Measurements from ENCODE around the gene SPTAN1.

SPTAN1 gene

DNA sequence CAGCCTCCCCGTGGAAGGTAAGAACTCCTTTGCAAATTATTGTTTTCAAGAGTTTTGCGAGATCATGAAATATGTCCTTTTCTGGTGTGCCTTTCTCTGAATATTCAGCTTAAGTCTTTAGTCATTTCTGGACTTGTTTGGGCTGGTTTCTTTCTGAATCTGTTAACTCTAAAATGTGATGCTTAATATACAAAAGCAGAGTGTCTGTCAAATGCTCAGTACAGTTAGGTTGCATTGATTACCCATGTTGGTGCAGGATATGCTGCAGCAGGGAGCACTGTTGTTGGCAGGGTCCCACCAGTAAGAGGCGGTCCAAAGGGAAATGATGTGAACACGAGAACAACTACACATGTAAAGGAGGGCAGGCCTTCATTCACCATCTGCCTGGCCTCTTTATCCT, 47.7 kb downstream of the SPTAN1 start:
- no peak for DNase-seq (ENCODE audit: low spot score)

DNA sequence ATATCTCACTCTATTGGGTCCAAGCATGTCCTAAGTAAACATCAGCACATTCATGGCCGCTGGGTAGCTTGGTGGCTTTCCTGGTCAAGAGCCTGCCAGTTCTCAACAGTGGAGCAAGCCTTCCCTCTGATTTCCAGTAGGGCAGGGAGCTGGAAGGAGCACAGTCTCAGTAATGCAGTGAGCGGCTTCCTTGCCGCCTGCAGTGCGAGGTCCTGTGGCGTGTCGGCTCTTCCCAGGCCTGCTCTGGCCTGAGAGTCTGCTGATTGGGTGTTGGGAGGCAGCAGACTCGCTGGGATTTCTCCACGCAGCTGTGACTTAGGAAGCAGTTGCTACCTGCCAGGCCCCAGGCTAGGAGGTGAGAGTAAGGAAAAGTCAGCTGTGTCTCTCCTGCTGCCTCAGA, 51.3 kb downstream of the SPTAN1 start:
- DNase-seq (ENCODE audit: low spot score): no peak

DNA sequence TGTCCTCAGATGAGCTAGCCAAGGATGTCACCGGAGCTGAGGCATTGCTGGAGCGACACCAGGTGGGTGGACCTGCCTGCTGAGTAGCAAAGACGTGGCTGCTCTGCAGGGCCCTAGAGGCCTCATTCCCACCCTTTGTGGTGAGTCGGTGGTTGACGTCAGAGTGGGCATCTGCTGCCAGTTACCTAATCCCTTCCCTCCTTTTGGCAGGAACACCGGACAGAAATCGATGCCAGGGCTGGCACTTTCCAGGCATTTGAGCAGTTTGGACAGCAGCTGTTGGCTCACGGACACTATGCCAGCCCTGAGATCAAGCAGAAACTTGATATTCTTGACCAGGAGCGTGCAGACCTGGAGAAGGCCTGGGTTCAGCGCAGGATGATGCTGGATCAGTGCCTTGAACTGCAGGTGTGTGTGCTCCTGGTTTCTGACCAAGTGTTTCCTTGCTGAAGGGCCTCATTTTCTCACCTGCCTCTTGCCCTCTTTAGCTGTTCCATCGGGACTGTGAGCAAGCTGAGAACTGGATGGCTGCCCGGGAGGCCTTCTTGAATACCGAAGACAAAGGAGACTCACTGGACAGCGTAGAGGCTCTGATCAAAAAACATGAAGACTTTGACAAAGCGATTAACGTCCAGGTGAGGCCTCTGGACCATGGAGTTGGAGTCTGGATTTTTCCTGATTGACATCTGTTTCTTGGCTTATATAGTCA, 55.4 kb downstream of the SPTAN1 start:
- DNase-seq (ENCODE audit: low spot score): no peak

- DNase-seq (ENCODE audit: low spot score): no peak
These were observed 58.5 kb downstream of the SPTAN1 start for GRCh38 chr9:128610897-128611296.

DNA sequence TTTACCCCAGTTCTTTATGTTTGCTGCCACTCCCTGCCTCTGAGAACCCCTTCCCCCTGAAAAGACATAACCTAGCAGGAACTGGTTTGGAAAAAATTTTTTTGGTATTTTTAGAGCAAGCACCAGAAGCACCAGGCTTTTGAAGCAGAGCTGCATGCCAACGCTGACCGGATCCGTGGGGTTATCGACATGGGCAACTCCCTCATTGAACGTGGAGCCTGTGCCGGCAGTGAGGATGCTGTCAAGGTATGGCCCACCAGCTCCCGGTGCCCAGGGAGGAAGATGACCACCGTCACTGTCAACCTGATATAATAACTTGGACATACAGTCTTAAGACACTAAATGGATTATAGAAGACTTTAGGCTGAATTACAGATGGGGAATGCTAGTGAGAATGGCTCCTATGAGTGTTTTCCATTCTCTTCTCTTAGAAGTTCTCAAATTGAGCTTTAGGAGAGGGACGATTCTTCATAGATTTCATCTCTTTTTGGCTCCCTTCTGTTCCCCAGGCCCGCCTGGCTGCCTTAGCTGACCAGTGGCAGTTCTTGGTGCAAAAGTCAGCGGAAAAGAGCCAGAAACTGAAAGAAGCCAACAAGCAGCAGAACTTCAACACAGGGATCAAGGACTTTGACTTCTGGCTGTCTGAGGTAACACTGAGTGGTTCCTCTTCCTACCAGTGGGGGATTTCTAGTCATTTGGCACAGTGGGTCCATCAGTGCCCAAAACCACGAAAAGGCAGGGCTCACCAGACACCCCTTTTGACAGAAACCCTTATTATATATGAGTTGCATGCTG, 59.4 kb downstream of the SPTAN1 start:
- no peak for DNase-seq (ENCODE audit: low spot score)

DNA sequence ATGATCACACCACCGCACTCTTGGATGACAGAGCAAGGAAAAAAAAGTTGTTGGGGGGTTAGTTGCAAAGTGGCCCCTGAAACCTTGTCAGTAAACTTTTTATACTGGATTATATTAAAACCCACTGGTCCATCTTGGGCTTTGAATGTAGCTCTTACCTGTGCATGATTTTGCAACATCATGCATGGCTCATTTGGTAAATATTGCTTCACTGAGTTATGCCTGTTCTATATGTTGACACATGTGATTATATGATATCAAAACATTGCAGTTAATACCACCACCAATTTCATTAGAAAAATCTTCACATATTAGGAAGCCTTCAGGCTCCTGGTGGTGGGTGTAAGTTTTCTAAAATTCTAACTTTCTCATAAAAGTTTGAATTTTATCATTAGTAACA, 62.3 kb downstream of the SPTAN1 start:
- DNase-seq (ENCODE audit: low spot score): no peak

DNA sequence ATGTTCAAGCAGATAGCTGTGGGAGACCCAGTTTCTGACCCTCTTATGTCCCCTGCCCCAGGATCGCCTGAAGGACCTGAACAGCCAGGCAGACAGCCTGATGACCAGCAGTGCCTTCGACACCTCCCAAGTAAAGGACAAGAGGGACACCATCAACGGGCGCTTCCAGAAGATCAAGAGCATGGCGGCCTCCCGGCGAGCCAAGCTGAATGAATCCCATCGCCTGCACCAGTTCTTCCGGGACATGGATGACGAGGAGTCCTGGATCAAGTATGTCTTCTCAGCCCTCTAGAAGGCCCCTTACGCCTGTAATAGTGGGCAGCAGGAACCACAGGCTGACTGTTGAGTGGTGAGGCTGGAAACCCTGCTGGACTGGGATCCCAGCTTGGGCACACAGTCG, 63.2 kb downstream of the SPTAN1 start:
- no peak for DNase-seq (ENCODE audit: low spot score)

GRCh38 chr9:128617943-128618342, 65.6 kb downstream of the SPTAN1 start:
- no peak for DNase-seq (ENCODE audit: low spot score)

DNA sequence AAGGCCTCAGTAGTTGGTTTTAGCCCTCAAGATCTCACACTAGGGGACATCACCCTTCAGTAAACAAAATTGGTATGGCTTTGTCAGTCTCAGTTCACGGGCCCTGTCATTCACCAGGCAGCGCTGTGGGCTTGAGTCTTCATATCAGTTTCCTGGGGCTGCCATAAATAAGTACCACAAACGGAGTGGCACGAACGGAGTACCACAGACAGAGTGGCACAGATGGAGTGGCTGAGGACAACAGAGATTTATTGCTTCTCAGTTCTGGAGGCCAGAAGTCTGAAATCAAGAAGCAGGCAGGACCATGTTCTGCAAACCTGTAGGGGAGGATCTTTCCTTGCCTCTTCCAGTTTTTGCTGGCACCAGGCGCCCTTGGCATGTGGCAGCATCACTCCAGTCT, 66.7 kb downstream of the SPTAN1 start:
- no peak for DNase-seq (ENCODE audit: low spot score)

GRCh38 chr9:128619779-128620178, 67.4 kb downstream of the SPTAN1 start:
- no peak for DNase-seq (ENCODE audit: low spot score)

DNA sequence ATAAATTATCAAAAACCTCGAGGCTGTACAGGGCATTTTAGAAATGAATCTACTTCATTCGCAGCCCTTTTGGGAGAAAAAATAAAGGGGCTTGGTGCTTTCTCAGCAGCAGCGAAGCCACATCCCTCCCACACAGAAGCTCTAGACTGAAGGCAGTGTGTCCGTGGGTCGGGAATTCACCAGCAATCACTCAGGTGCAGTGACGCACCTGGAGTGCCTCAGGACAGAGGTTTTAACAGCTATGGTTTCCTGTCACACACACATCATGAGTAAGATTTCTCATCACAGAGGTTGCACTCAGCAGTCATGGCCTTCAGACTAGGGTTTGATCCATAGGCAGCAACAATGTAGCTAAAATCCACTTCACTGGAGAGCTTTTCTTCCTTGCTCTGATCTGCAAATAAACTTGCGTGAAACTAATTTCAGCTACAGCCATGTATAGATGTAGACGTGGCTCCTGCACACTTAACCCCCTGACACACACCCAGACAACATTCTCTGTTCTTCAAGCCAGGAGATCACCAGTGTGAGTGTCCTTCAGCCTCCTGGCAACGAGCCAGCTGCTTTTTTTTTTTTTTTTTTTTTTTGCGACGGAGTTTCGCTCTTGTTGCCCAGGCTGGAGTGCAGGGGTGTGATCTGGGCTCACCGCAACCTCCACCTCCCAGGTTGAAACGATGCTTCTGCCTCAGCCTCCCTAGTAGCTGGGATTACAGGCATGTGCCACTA, 69.5 kb downstream of the SPTAN1 start:
- DNase-seq (ENCODE audit: low spot score): no peak

GRCh38 chr9:128624566-128624965, 72.2 kb downstream of the SPTAN1 start:
- no peak for DNase-seq (ENCODE audit: low spot score)

DNA sequence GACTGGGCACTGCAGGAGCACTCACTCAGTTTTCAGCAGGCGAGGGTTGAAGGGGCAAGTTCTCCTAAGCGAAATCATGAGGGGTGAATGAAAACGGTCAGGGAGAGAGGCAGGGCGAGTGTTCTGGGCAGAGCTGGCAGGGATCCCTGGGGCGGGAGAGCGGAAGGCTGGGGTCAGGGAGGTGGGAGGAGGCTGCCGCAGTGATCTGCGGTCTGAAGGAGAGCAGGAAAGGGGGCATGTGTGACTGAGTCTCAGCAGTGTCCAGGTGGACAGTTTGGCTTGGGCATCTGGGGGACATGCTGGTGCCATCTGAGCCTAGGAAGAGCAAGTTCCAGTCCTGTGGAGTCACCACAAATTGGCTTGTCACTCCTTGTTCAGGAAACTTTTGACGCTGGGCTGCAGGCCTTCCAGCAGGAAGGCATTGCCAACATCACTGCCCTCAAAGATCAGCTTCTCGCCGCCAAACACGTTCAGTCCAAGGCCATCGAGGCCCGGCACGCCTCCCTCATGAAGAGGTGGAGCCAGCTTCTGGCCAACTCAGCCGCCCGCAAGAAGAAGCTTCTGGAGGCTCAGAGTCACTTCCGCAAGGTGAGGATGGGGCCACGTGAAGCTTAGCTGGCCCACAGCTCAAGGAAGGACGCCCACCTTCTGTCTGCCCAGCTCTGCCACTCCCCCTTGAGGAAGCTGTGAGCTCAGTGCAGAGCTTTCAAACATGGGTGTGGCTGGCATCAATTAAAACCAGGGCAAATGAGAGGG, 73.2 kb downstream of the SPTAN1 start:
- DNase-seq (ENCODE audit: low spot score): no peak

GRCh38 chr9:128626181-128626580, 73.8 kb downstream of the SPTAN1 start:
- no peak for DNase-seq (ENCODE audit: low spot score)

DNA sequence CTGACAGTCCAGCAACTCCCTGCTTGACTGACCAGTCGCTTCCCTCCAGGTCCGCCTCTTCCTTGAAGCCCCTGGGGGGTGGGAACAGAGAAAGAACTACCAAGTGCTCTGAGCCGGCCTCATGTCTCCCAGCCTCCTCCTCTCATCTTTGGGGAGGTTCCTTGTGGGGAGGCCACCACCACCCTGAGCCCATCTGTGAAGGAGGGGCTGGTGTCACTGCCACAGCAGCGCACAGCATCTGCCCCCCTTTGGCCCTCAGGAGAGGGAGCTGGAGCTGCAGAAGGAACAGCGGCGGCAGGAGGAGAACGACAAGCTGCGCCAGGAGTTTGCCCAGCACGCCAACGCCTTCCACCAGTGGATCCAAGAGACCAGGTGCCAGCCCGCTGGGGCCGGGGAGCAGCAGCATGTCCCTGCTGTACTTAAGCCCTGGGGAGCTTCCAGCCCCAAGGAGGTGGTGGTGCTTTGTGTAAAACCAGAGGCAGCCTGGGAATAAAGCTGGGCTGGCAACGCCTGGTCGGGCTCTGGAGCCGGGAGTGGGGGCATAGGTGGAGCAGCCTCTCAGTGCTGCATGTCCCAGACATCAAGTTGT, 74.8 kb downstream of the SPTAN1 start:
- no peak for DNase-seq (ENCODE audit: low spot score)

DNA sequence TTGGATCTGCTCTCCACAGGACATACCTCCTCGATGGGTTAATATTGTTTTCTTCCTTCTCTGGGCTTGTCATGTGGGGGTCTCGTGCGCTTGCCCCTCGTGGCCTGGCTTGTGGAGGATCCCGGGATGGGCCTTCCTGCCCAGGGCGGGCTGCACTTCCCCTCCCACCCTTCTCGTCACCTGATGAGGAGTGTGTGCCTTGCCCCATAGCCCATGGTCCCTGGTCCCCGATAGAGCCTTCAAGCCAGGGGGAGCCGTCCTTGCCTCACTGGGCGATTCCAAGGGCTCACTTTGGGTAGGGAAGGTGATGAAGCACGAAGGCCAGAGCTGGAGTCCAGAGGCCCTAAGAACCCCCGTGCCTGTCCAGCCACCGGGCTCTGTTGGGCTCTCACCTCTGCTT, 75.5 kb downstream of the SPTAN1 start:
- DNase-seq (ENCODE audit: low spot score): no peak

GRCh38 chr9:128628471-128629048, 76.2 kb downstream of the SPTAN1 start:
- DNase-seq (ENCODE audit: low spot score): no peak

DNA sequence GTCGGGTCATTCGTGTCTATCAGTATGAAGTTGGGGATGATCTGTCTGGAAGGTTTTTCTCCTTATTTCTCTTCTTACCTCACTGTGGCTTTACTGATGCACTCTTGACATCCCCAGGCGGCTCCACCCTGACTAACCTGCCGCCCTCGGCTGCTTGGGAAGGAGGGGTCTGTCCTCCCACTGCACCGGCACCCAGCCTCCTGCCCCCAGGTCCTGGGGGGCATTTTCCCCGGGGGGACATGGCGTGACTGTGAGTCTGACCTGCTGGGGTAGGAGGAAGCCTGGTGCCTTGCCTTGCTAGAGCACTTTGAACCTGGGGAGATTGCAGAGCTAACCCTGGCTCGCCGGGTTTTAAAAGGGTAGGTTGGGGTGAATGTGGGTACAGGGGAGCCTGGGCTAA, 76.7 kb downstream of the SPTAN1 start:
- DNase-seq (ENCODE audit: low spot score): no peak

DNA sequence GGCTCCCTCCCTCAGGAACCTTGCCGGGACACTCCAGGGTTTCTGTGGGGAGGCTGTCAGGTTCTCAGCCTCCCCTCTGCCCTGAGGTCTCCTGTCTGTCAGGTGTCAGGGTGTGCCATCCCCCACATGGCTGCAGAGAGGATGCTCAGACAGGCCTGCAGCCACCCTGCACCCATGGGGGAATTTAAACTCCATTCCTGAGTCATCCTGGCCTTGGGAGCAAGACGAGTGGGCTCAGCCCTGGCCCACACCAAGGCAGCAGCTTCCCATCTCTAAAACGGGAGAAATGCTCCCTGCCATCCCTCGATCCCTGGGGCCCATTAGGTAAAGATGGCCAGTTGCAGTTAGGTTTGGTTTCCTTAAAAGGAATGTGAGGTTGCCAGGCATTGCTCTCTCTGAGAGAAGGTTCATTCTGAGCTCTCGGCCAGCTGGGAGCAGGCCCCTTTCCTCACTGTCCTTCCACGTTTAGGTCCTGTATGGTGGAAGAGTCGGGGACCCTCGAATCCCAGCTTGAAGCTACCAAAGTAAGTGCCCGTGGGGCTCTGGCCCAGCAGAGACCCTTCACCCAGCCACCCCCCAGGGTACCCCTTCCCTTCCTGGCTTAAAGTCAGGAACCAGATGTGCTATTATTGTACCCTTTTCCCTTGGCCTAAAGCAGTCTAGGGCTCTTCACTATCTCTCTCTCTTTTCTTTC, 77.6 kb downstream of the SPTAN1 start:
- no peak for DNase-seq (ENCODE audit: low spot score)

DNA sequence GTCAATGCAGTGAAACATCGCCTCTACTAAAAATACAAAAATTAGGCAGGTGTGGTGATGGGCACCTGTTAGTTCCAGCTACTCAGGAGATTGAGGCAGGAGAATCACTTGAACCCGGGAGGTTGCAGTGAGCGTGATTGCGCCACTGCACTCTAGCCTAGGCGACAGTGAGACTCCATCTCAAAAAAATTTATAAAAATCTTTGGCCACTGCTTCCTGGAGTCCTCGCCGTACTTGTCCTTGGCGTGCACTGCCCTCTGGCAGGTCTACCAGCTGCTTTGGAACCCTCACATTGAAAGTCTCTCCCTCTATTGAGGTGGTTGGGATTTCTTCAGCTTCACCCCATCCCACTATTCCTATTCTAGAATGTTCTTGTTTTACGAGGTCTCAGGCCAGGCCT, 79.2 kb downstream of the SPTAN1 start:
- DNase-seq (ENCODE audit: low spot score): no peak

DNA sequence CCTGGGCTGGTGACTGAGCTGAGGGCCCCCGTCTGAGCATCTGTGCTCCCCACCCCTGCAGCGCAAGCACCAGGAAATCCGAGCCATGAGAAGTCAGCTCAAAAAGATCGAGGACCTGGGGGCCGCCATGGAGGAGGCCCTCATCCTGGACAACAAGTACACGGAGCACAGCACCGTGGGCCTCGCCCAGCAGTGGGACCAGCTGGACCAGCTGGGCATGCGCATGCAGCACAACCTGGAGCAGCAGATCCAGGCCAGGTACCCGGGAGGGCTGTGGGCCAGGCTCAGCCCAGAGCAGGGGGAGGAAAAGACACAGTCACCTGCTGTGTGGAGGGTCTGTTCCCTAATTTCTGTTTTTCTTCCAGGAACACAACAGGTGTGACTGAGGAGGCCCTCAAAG, 79.7 kb downstream of the SPTAN1 start:
- no peak for DNase-seq (ENCODE audit: low spot score)
